Mesenchymal stem cell (in vitro differentiated cells and primary cell): Measurements from ENCODE around the gene TCF4.

ENCODE experiments used
- DNase-seq: peaks from one replicate; pipeline ENCODE4 v3.0.0-alpha.2; 2013
- H2AFZ ChIP-seq: one replicate; pipeline ENCODE4 v1.6.1; 2013; ENCODE audit warnings: low read depth, mild to moderate bottlenecking, control low read depth, inconsistent platforms, low read length, moderate library complexity
- H2AK5ac ChIP-seq: 2 replicates; pipeline ENCODE4 v1.6.1; 2013; ENCODE audit warnings: low read length, moderate library complexity, mild to moderate bottlenecking, inconsistent platforms; ENCODE audit not compliant: severe bottlenecking
- H2BK120ac ChIP-seq: one replicate; pipeline ENCODE4 v1.6.1; 2013; ENCODE audit warnings: low read depth, mild to moderate bottlenecking, inconsistent platforms, low read length, moderate library complexity
- H2BK12ac ChIP-seq, 2 experiments: one replicate each; pipeline ENCODE4 v1.6.1; 2013; ENCODE audit warnings: inconsistent platforms in 2 of 2, low read length in 2 of 2, mild to moderate bottlenecking in 2 of 2, moderate library complexity in 2 of 2, control low read depth in 1 of 2
- H2BK15ac ChIP-seq: one replicate; pipeline ENCODE4 v1.6.1; 2013; ENCODE audit warnings: mild to moderate bottlenecking, low read depth, inconsistent platforms; ENCODE audit not compliant: poor library complexity, severe bottlenecking
- H2BK5ac ChIP-seq: 2 replicates; pipeline ENCODE4 v1.6.1; 2013; ENCODE audit warnings: low read depth, mild to moderate bottlenecking, low read length, control low read depth, inconsistent platforms; ENCODE audit not compliant: poor library complexity, severe bottlenecking
- H3K14ac ChIP-seq, 2 experiments: one replicate each; pipeline ENCODE4 v1.6.1; 2013; ENCODE audit warnings: inconsistent platforms in 2 of 2, low read length in 2 of 2, control low read depth in 1 of 2, mild to moderate bottlenecking in 1 of 2, moderate library complexity in 1 of 2
- H3K18ac ChIP-seq, 2 experiments: one replicate each; pipeline ENCODE4 v1.6.1; 2013; ENCODE audit warnings: inconsistent platforms in 2 of 2, low read length in 2 of 2, control low read depth in 1 of 2, low read depth in 1 of 2, mild to moderate bottlenecking in 1 of 2
- H3K23ac ChIP-seq, 2 experiments: one replicate each; pipeline ENCODE4 v1.6.1; 2013; ENCODE audit warnings: inconsistent platforms in 2 of 2, low read length in 2 of 2, mild to moderate bottlenecking in 2 of 2, moderate library complexity in 2 of 2, control low read depth in 1 of 2
- H3K27ac ChIP-seq: 2 replicates; pipeline ENCODE4 v1.5.1; 2013; ENCODE audit warnings: mild to moderate bottlenecking, moderate library complexity, low read length, control low read depth, inconsistent platforms; ENCODE audit not compliant: poor library complexity, severe bottlenecking
- H3K27me3 ChIP-seq, 2 experiments: 2 replicates each; pipeline versions ENCODE4 v1.6.1 to v1.7.0; 2013; ENCODE audit warnings: low read length in 2 of 2, mild to moderate bottlenecking in 2 of 2, moderate library complexity in 2 of 2, control low read depth in 1 of 2, inconsistent platforms in 1 of 2; ENCODE audit not compliant: control insufficient read depth in 1 of 2, insufficient read depth in 1 of 2
- H3K36me3 ChIP-seq, 2 experiments: 2 replicates each; pipeline versions ENCODE4 v1.6.1 to v1.7.0; 2013; ENCODE audit warnings: low read length in 2 of 2, control low read depth in 1 of 2, inconsistent platforms in 1 of 2, low read depth in 1 of 2, mild to moderate bottlenecking in 1 of 2; ENCODE audit not compliant: insufficient read depth in 2 of 2, control insufficient read depth in 1 of 2
- H3K4ac ChIP-seq, 2 experiments: one replicate each; pipeline ENCODE4 v1.6.1; 2013; ENCODE audit warnings: inconsistent platforms in 2 of 2, low read length in 2 of 2, mild to moderate bottlenecking in 2 of 2, moderate library complexity in 2 of 2, control low read depth in 1 of 2, low read depth in 1 of 2
- H3K4me1 ChIP-seq: 2 replicates; pipeline ENCODE4 v1.6.1; 2013; ENCODE audit warnings: low read depth, low read length, control low read depth; ENCODE audit not compliant: control insufficient read depth, insufficient read depth
- H3K4me2 ChIP-seq: 2 replicates; pipeline ENCODE4 v1.6.1; 2013; ENCODE audit warnings: low read length, mild to moderate bottlenecking, inconsistent platforms; ENCODE audit not compliant: poor library complexity, severe bottlenecking
- H3K4me3 ChIP-seq, 2 experiments: 2 replicates each; pipeline versions ENCODE4 v1.5.1 to v1.7.0; 2013; ENCODE audit warnings: low read length in 2 of 2, mild to moderate bottlenecking in 2 of 2, control low read depth in 1 of 2, low read depth in 1 of 2; ENCODE audit not compliant: insufficient read depth in 1 of 2
- H3K79me1 ChIP-seq: replicated peaks from 2 replicates; pipeline ENCODE4 v1.6.1; 2013; ENCODE audit warnings: mild to moderate bottlenecking, control low read depth, low read length, inconsistent platforms; ENCODE audit not compliant: poor library complexity, severe bottlenecking
- H3K9ac ChIP-seq: 2 replicates; pipeline ENCODE4 v1.7.0; 2013; ENCODE audit warnings: mild to moderate bottlenecking, low read length, moderate library complexity
- H3K9me3 ChIP-seq: 2 replicates; pipeline ENCODE4 v1.7.0; 2013; ENCODE audit warnings: mild to moderate bottlenecking, low read length; ENCODE audit not compliant: control insufficient read depth
- H4K8ac ChIP-seq: one replicate; pipeline ENCODE4 v1.6.1; 2013; ENCODE audit warnings: inconsistent platforms, mild to moderate bottlenecking, low read length, moderate library complexity
- H4K91ac ChIP-seq: one replicate; pipeline ENCODE4 v1.6.1; 2013; ENCODE audit warnings: mild to moderate bottlenecking, low read length, inconsistent platforms
- WGBS: methylation state at CpG from one replicate; pipeline ENCODE4 v1.1.7; 2013; ENCODE audit warnings: mixed read lengths; 5-methylcytosine and 5-hydroxymethylcytosine counted together

TCF4 gene

GRCh38 chr18:55592572-55592971, 4.6 kb upstream of the TCF4 start:
- no peaks in the 10 kb centered on the region for H3K36me3 ChIP-seq
- WGBS, result 63% methylated on average over 4 of the region's 4 CpGs
- H3K27me3 ChIP-seq, result no peaks in the 10 kb centered on the region
- H3K4me1 ChIP-seq, result peaks cover 2% of the 10 kb centered on the region
- no peak overlapping the region for H3K14ac ChIP-seq
- no peak overlapping the region for H3K9ac ChIP-seq
- no peak overlapping the region for H2BK120ac ChIP-seq
- H2AFZ ChIP-seq, result no peak overlapping the region
- H2AK5ac ChIP-seq, result no peak overlapping the region
- H4K8ac ChIP-seq, result no peak overlapping the region
- H4K91ac ChIP-seq, result no peak overlapping the region
- no peak overlapping the region for H2BK5ac ChIP-seq
- H3K4me3 ChIP-seq, result no peak overlapping the region
- H3K9me3 ChIP-seq, result no peaks in the 10 kb centered on the region
- H2BK15ac ChIP-seq, result no peak overlapping the region
- DNase-seq, result peak; percentile 66
- no peak overlapping the region for H3K4ac ChIP-seq
- H3K79me1 ChIP-seq, result no peaks in the 10 kb centered on the region
- peak overlapping the region in 1 of 2 experiments; percentile 54 for H2BK12ac ChIP-seq
- H3K4me2 ChIP-seq, result no peak overlapping the region
- peak overlapping the region in 1 of 2 experiments; percentile 37 for H3K18ac ChIP-seq
- H3K23ac ChIP-seq, result no peak overlapping the region
- H3K27ac ChIP-seq, result no peak overlapping the region

- H3K4ac ChIP-seq, result no peak overlapping the region
- H4K8ac ChIP-seq, result no peak overlapping the region
- no peak overlapping the region for H2BK15ac ChIP-seq
- H3K4me3 ChIP-seq, result no peak overlapping the region
- H3K23ac ChIP-seq, result no peak overlapping the region
- H3K36me3 ChIP-seq, result no peaks in the 10 kb centered on the region
- H3K4me2 ChIP-seq, result no peak overlapping the region
- H3K27me3 ChIP-seq, result no peaks in the 10 kb centered on the region
- H3K18ac ChIP-seq, result peak overlapping the region in 1 of 2 experiments; percentile 37
- H3K9ac ChIP-seq, result no peak overlapping the region
- H2AK5ac ChIP-seq, result no peak overlapping the region
- no peak overlapping the region for H3K14ac ChIP-seq
- no peaks in the 10 kb centered on the region for H3K79me1 ChIP-seq
- H3K27ac ChIP-seq, result no peak overlapping the region
- no peak overlapping the region for H2BK5ac ChIP-seq
- no peaks in the 10 kb centered on the region for H3K9me3 ChIP-seq
- peak overlapping the region; percentile 37 for H2BK120ac ChIP-seq
- WGBS, result no CpG with 5 or more reads among the region's 1 CpG
- H3K4me1 ChIP-seq, result peaks cover 2% of the 10 kb centered on the region
- no peak for DNase-seq
- H4K91ac ChIP-seq, result no peak overlapping the region
- no peak overlapping the region for H2BK12ac ChIP-seq
- H2AFZ ChIP-seq, result no peak overlapping the region
Measured at GRCh38 chr18:55592106-55592505, 4.1 kb upstream of the TCF4 start.

- Histone ChIP-seq H3K4me3 (peak overlapping the region; percentile 57 to 94), H3K79me1 (peaks cover 4% of the 10 kb centered on the region), H2BK120ac (peak overlapping the region; percentile 61), H3K36me3 (peaks cover 0 to 2% of the 10 kb centered on the region in 2 experiments), H2AFZ (peak overlapping the region; percentile 70), H3K27me3 (no peaks in the 10 kb centered on the region), H2BK12ac (no peak overlapping the region), H4K91ac (peak overlapping the region; percentile 85), H3K9me3 (no peaks in the 10 kb centered on the region), H2BK5ac (no peak overlapping the region), H3K27ac (peak overlapping the region; percentile 40), H3K9ac (peak overlapping the region; percentile 98), H3K14ac (no peak overlapping the region), H3K4me1 (peaks cover 4% of the 10 kb centered on the region), H3K18ac (peak overlapping the region; percentile 82 to 93), H3K4me2 (peak overlapping the region; percentile 68), H3K23ac (no peak overlapping the region), H2AK5ac (peak overlapping the region; percentile 99), H2BK15ac (peak overlapping the region; percentile 60), H3K4ac (peak overlapping the region; percentile 57 to 87), H4K8ac (peak overlapping the region; percentile 98)
- 4% methylated on average over 37 of the region's 37 CpGs for WGBS
- DNase-seq, result peak; percentile 96
Measured at GRCh38 chr18:55589625-55590291, 1.8 kb upstream of the TCF4 start.

- H3K14ac ChIP-seq, result no peak overlapping the region
Measured at GRCh38 chr18:55588870-55589595, 1.0 kb upstream of the TCF4 start.

More at GRCh38 chr18:55588870-55589595, 1.0 kb upstream of the TCF4 start:
- H4K8ac ChIP-seq, result no peak overlapping the region
- no peaks in the 10 kb centered on the region for H3K27me3 ChIP-seq
- H3K79me1 ChIP-seq, result peaks cover 4% of the 10 kb centered on the region
- no peak overlapping the region for H2BK12ac ChIP-seq
- H3K9ac ChIP-seq, result peak overlapping the region; percentile 98
- no peak overlapping the region for H3K4ac ChIP-seq
- no peak overlapping the region for H2BK15ac ChIP-seq
- DNase-seq, result peak; percentile 36
- under 1% methylated on average over 11 of the region's 12 CpGs for WGBS
- H3K4me2 ChIP-seq, result peak overlapping the region; percentile 74
- H3K23ac ChIP-seq, result no peak overlapping the region
- no peak overlapping the region for H2AFZ ChIP-seq
- H2AK5ac ChIP-seq, result no peak overlapping the region
- H3K36me3 ChIP-seq, result peaks cover 0 to 10% of the 10 kb centered on the region in 2 experiments
- peaks cover 4% of the 10 kb centered on the region for H3K4me1 ChIP-seq
- H4K91ac ChIP-seq, result no peak overlapping the region
- H2BK120ac ChIP-seq, result no peak overlapping the region
- H3K9me3 ChIP-seq, result no peaks in the 10 kb centered on the region
- H2BK5ac ChIP-seq, result no peak overlapping the region
- H3K18ac ChIP-seq, result peak overlapping the region in 1 of 2 experiments; percentile 70
- peak overlapping the region; percentile 22 to 94 for H3K4me3 ChIP-seq
- H3K27ac ChIP-seq, result peak overlapping the region; percentile 72
